BLaER1 treated with 17β-estradiol and CSF1 and Interleukin-3, amounts not matched to agents 10 nM and 100 nM (cell line): Measurements from ENCODE around the gene PRKCE.

Experiments
- H3K27ac ChIP-seq, 11 experiments: shearing (Covaris generic); formaldehyde crosslinking; 2 replicates each; pipeline ENCODE4 v1.8.1; 2022
- H3K27me3 ChIP-seq, 11 experiments: shearing (Covaris generic); formaldehyde crosslinking; 2 replicates each; pipeline ENCODE4 v1.8.1; 2022
- H3K36me3 ChIP-seq, 11 experiments: shearing (Covaris generic); formaldehyde crosslinking; 2 replicates each; pipeline ENCODE4 v1.8.1; 2022
- H3K4me1 ChIP-seq, 10 experiments: shearing (Covaris generic); formaldehyde crosslinking; 2 replicates each; pipeline ENCODE4 v1.8.1; 2022
- H3K4me2 ChIP-seq, 11 experiments: shearing (Covaris generic); formaldehyde crosslinking; 2 replicates each; pipeline ENCODE4 v1.8.1; 2022
- H3K4me3 ChIP-seq, 10 experiments: shearing (Covaris generic); formaldehyde crosslinking; 2 replicates each; pipeline ENCODE4 v1.8.1; 2022
- H3K9ac ChIP-seq, 11 experiments: shearing (Covaris generic); formaldehyde crosslinking; 2 replicates each; pipeline ENCODE4 v1.8.1; 2022
- H3K9me3 ChIP-seq, 11 experiments: shearing (Covaris generic); formaldehyde crosslinking; replicated peaks in 1 of 11; 2 replicates each; pipeline ENCODE4 v1.8.1; 2022
- H4K20me1 ChIP-seq, 11 experiments: shearing (Covaris generic); formaldehyde crosslinking; 2 replicates each; pipeline ENCODE4 v1.8.1; 2022
- Cebpa-rat ChIP-seq, 11 experiments: shearing (Covaris generic); IDR thresholded peaks; 2 replicates each; pipeline ENCODE4 v1.8.1; 2022

The PRKCE gene

GRCh38 chr2:46148369-46148736 is 496.9 kb downstream of the PRKCE start:
- Histone ChIP-seq H3K4me1 (peaks cover 0 to 12% (median 0%) of the 10 kb centered on the region in 10 experiments; a peak in 4 of 20 replicates), H3K4me3 (no peak overlapping the region), H3K4me2 (no peak overlapping the region), H3K36me3 (peaks cover 0 to 100% (median 97%) of the 10 kb centered on the region in 11 experiments; a peak in 19 of 22 replicates), H3K27ac (no peak overlapping the region), H4K20me1 (peaks cover 0 to 18% (median 0%) of the 10 kb centered on the region in 11 experiments; a peak in 3 of 22 replicates), H3K27me3 (no peaks in the 10 kb centered on the region), H3K9ac (no peak overlapping the region), H3K9me3 (no peaks in the 10 kb centered on the region)
- no peak for TF ChIP-seq Cebpa-rat (IDR thresholded peaks at IDR 0.05)

- no peak overlapping the region for H3K4me3 ChIP-seq
- H3K4me2 ChIP-seq = no peak overlapping the region
- H3K36me3 ChIP-seq = peaks cover 0 to 97% (median 92%) of the 10 kb centered on the region in 11 experiments; a peak in 19 of 22 replicates
- H3K9me3 ChIP-seq = no peaks in the 10 kb centered on the region
- no peak overlapping the region for H3K9ac ChIP-seq
- TF ChIP-seq Cebpa-rat (IDR thresholded peaks at IDR 0.05) = no peak
- no peak overlapping the region for H3K27ac ChIP-seq
- H3K27me3 ChIP-seq = no peaks in the 10 kb centered on the region
- peaks cover 0 to 7% (median 0%) of the 10 kb centered on the region in 11 experiments; a peak in 3 of 22 replicates for H4K20me1 ChIP-seq
- peaks cover 0 to 9% (median 0%) of the 10 kb centered on the region in 10 experiments; a peak in 3 of 20 replicates for H3K4me1 ChIP-seq
Observed at GRCh38 chr2:46150445-46150955, 499.0 kb downstream of the PRKCE start.

- Histone ChIP-seq H3K9ac (no peak overlapping the region), H3K27me3 (no peaks in the 10 kb centered on the region), H3K4me3 (no peak overlapping the region), H3K4me2 (no peak overlapping the region), H3K36me3 (peaks cover 0 to 97% (median 92%) of the 10 kb centered on the region in 11 experiments; a peak in 19 of 22 replicates), H4K20me1 (peaks cover 0 to 7% (median 0%) of the 10 kb centered on the region in 11 experiments; a peak in 3 of 22 replicates), H3K4me1 (peaks cover 0 to 9% (median 0%) of the 10 kb centered on the region in 10 experiments; a peak in 3 of 20 replicates), H3K9me3 (no peaks in the 10 kb centered on the region), H3K27ac (no peak overlapping the region)
- no peak for TF ChIP-seq Cebpa-rat (IDR thresholded peaks at IDR 0.05)
Observed at GRCh38 chr2:46151577-46151976, 500.1 kb downstream of the PRKCE start.

GRCh38 chr2:46153996-46154753 is 502.7 kb downstream of the PRKCE start:
- Histone ChIP-seq H4K20me1 (peaks cover 0 to 10% (median 0%) of the 10 kb centered on the region in 11 experiments; a peak in 1 of 22 replicates), H3K4me3 (no peak overlapping the region), H3K4me2 (no peak overlapping the region), H3K4me1 (peaks cover 0 to 11% (median 0%) of the 10 kb centered on the region in 10 experiments; a peak in 3 of 20 replicates), H3K27ac (no peak overlapping the region), H3K36me3 (peaks cover 0 to 97% (median 92%) of the 10 kb centered on the region in 11 experiments; a peak in 20 of 22 replicates), H3K9ac (no peak overlapping the region), H3K9me3 (no peaks in the 10 kb centered on the region), H3K27me3 (no peaks in the 10 kb centered on the region)
- no peak for TF ChIP-seq Cebpa-rat (IDR thresholded peaks at IDR 0.05)

- no peaks in the 10 kb centered on the region for H3K27me3 ChIP-seq
- H3K4me3 ChIP-seq = no peak overlapping the region
- no peaks in the 10 kb centered on the region for H3K9me3 ChIP-seq
- no peak overlapping the region for H3K9ac ChIP-seq
- no peak overlapping the region for H3K27ac ChIP-seq
- peak overlapping the region in 2 of 11 experiments; percentile 3 to 37; a peak in 2 of 22 replicates for H3K4me2 ChIP-seq
- no peak for TF ChIP-seq Cebpa-rat (IDR thresholded peaks at IDR 0.05)
- H3K36me3 ChIP-seq = peaks cover 0 to 97% (median 94%) of the 10 kb centered on the region in 11 experiments; a peak in 21 of 22 replicates
- H4K20me1 ChIP-seq = peaks cover 0 to 10% (median 0%) of the 10 kb centered on the region in 11 experiments; a peak in 1 of 22 replicates
- H3K4me1 ChIP-seq = peaks cover 0 to 28% (median 4%) of the 10 kb centered on the region in 10 experiments; a peak in 10 of 20 replicates
Observed at GRCh38 chr2:46157072-46157965, 505.8 kb downstream of the PRKCE start.

- H3K36me3 ChIP-seq = peaks cover 0 to 97% (median 95%) of the 10 kb centered on the region in 11 experiments; a peak in 21 of 22 replicates
Observed at GRCh38 chr2:46157966-46158310, 506.5 kb downstream of the PRKCE start.

GRCh38 chr2:46158661-46159060 is 507.2 kb downstream of the PRKCE start:
- no peaks in the 10 kb centered on the region for H3K9me3 ChIP-seq
- no peak overlapping the region for H3K4me2 ChIP-seq
- H3K27ac ChIP-seq = no peak overlapping the region
- peaks cover 0 to 37% (median 4%) of the 10 kb centered on the region in 10 experiments; a peak in 10 of 20 replicates for H3K4me1 ChIP-seq
- H3K27me3 ChIP-seq = no peaks in the 10 kb centered on the region
- no peak for TF ChIP-seq Cebpa-rat (IDR thresholded peaks at IDR 0.05)
- H4K20me1 ChIP-seq = peaks cover 0 to 10% (median 0%) of the 10 kb centered on the region in 11 experiments; a peak in 1 of 22 replicates
- no peak overlapping the region for H3K4me3 ChIP-seq
- H3K9ac ChIP-seq = no peak overlapping the region
- H3K36me3 ChIP-seq = peaks cover 0 to 97% (median 94%) of the 10 kb centered on the region in 11 experiments; a peak in 21 of 22 replicates

More at GRCh38 chr2:46157966-46158310, 506.5 kb downstream of the PRKCE start:
- Histone ChIP-seq H3K9ac (no peak overlapping the region), H3K4me3 (no peak overlapping the region), H3K4me2 (peak overlapping the region in 2 of 11 experiments; percentile 3 to 37; a peak in 2 of 22 replicates), H3K9me3 (no peaks in the 10 kb centered on the region), H3K27me3 (no peaks in the 10 kb centered on the region), H4K20me1 (peaks cover 0 to 10% (median 0%) of the 10 kb centered on the region in 11 experiments; a peak in 1 of 22 replicates), H3K4me1 (peaks cover 0 to 34% (median 4%) of the 10 kb centered on the region in 10 experiments; a peak in 10 of 20 replicates), H3K27ac (no peak overlapping the region)
- TF ChIP-seq Cebpa-rat (IDR thresholded peaks at IDR 0.05) = no peak

- no peak overlapping the region for H3K9ac ChIP-seq
- H3K27ac ChIP-seq = no peak overlapping the region
- H3K4me1 ChIP-seq = peaks cover 0 to 37% (median 4%) of the 10 kb centered on the region in 10 experiments; a peak in 10 of 20 replicates
- H3K4me2 ChIP-seq = no peak overlapping the region
- no peak overlapping the region for H3K4me3 ChIP-seq
- peaks cover 0 to 10% (median 0%) of the 10 kb centered on the region in 11 experiments; a peak in 1 of 22 replicates for H4K20me1 ChIP-seq
- H3K27me3 ChIP-seq = no peaks in the 10 kb centered on the region
- no peaks in the 10 kb centered on the region for H3K9me3 ChIP-seq
- TF ChIP-seq Cebpa-rat (IDR thresholded peaks at IDR 0.05) = no peak
- peaks cover 2 to 100% (median 98%) of the 10 kb centered on the region in 11 experiments for H3K36me3 ChIP-seq
Observed at GRCh38 chr2:46160326-46160725, 508.9 kb downstream of the PRKCE start.
